SK-N-SH treated with all-trans-retinoic acid at 6 μM for 48 hours (cell line): Measurements from ENCODE around the gene ARFGEF3.

Source experiments
- ARNTL ChIP-seq: fragments of 450-650 bp; formaldehyde crosslinking; IDR thresholded peaks from 2 replicates; pipeline ENCODE4 v1.5.0; 2020; ENCODE audit warnings: low read depth, mild to moderate bottlenecking, moderate library complexity, borderline replicate concordance
- ESRRG ChIP-seq: fragments of 250-450 bp; sonication (Bioruptor Pico); IDR thresholded peaks from 2 replicates; pipeline ENCODE4 v1.6.1; 2021; ENCODE audit warnings: mild to moderate bottlenecking
- PPARA ChIP-seq: fragments of 250-450 bp; sonication (Bioruptor Pico); IDR thresholded peaks from 2 replicates; pipeline ENCODE4 v1.5.0; 2020; ENCODE audit warnings: mild to moderate bottlenecking, borderline replicate concordance
- TCF4 ChIP-seq: fragments of 250-450 bp; sonication (Bioruptor Pico); IDR thresholded peaks from 2 replicates; pipeline ENCODE4 v1.8.0; 2021; ENCODE audit warnings: mild to moderate bottlenecking, moderate library complexity, borderline replicate concordance
- ZFP3 ChIP-seq: fragments of 250-450 bp; sonication (Bioruptor Pico); IDR thresholded peaks from 2 replicates; pipeline ENCODE4 v1.5.0; 2020; ENCODE audit warnings: mild to moderate bottlenecking, moderate library complexity
- ZFP30 ChIP-seq: fragments of 450-650 bp; formaldehyde crosslinking; IDR thresholded peaks from 2 replicates; pipeline ENCODE4 v1.5.0; 2022; ENCODE audit warnings: mild to moderate bottlenecking, moderate library complexity
- ZNF565 ChIP-seq: fragments of 450-650 bp; formaldehyde crosslinking; conservative IDR thresholded peaks from 2 replicates; pipeline ENCODE4 v1.5.0; 2020; ENCODE audit warnings: low read depth, mild to moderate bottlenecking, moderate library complexity
- ZNF70 ChIP-seq: fragments of 450-650 bp; formaldehyde crosslinking; IDR thresholded peaks from 2 replicates; pipeline ENCODE4 v1.5.0; 2020; ENCODE audit warnings: mild to moderate bottlenecking, moderate library complexity
- TF ChIP-seq, protein P1 (sequence below): fragments of 250-450 bp; sonication (Bioruptor Pico); IDR thresholded peaks from 2 replicates; pipeline ENCODE4 v1.8.0; 2021; ENCODE audit warnings: low read depth, mild to moderate bottlenecking, moderate library complexity, borderline replicate concordance

DNA sequence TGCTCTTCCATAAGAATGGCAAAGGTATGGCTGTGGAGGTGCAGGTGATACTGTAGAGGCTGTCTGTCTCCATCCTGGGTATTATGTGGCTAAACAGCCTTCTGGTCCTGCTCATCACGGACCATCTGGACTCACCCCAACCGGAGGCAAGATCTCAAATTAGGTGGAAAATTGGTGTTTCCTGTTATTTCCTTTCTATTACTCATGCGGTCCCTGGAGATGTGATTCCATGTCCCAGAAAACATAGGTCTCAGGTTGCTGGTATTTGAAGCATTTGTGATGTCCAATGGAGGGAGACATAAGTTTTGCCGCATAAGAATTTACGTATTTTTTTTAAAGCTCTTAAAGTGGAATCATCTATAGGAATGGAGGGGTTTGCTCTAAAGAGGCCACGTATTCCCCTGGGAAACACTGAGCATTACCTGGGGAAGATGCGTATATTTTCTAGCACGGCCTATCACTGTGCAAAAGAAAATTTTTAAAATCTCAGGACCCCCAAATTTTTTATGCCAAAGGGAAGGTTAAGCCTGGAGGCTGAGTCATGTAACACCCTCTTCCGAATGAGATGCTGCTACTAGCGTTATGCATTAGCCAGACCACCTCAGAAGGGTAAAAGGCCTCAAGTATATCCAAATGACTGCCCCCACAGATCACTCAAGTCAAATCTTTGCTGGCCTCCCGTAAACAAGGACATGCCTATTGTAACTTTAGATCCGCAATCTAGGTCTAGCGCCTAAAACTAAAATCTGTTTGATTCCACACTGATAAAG, 78.9 kb downstream of the ARFGEF3 start:
- TF ChIP-seq ZNF565 (CRISPR knock-in tag) (no peak), ZNF70 (CRISPR knock-in tag) (no peak), ARNTL (CRISPR knock-in tag) (no peak), PPARA (CRISPR knock-in tag) (no peak), ZFP30 (CRISPR knock-in tag) (no peak), TCF4 (CRISPR knock-in tag) (no peak), ESRRG (no peak), ZFP3 (CRISPR knock-in tag) (no peak)
- TF ChIP-seq, protein P1, sequence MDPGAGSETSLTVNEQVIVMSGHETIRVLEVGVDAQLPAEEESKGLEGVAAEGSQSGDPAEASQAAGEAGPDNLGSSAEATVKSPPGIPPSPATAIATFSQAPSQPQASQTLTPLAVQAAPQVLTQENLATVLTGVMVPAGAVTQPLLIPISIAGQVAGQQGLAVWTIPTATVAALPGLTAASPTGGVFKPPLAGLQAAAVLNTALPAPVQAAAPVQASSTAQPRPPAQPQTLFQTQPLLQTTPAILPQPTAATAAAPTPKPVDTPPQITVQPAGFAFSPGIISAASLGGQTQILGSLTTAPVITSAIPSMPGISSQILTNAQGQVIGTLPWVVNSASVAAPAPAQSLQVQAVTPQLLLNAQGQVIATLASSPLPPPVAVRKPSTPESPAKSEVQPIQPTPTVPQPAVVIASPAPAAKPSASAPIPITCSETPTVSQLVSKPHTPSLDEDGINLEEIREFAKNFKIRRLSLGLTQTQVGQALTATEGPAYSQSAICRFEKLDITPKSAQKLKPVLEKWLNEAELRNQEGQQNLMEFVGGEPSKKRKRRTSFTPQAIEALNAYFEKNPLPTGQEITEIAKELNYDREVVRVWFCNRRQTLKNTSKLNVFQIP = no peak
